ENCODE results near the gene TIAM2.

- TF ChIP-seq EZH2 (IDR thresholded peaks at IDR 0.05; ENCODE audit: borderline replicate concordance, low read depth, low read length, severe bottlenecking): no peak
- no peak for TF ChIP-seq CTCF (IDR thresholded peaks at IDR 0.05; ENCODE audit: borderline replicate concordance, extremely low read depth, low read length, poor library complexity, severe bottlenecking)
Observed at GRCh38 chr6:155262655-155263054, 267.5 kb downstream of the TIAM2 start.

Data from DND-41 (cell line).